ENCODE results near the gene ITPA.

DNA sequence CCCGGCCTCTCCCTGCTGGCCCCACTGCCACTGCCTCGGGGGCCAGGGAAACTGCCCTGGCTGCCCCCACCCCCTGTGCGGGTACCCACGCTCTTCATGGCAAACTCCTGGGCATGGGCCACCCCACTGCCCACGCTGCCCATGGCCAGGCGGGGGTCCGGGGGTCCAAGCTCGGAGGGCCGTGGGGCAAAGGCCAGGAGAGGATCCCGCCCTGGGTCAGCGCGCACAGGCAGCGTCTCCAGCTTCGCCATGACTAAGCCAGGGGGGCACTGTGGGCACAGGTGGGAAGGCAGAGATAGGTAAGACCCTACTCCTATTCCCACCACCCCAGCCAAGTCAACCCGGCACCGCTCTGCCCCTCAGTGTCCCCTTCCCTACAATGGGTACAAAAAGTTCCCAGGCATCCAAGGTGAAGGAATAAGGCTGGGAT lies 42.4 kb upstream of the ITPA start:
- TF ChIP-seq TARDBP (IDR thresholded peaks at IDR 0.05; ENCODE audit: borderline replicate concordance): no peak
- no peak for TF ChIP-seq ZNF274 (IDR thresholded peaks at IDR 0.05; ENCODE audit: insufficient read depth, insufficient read length)
- TF ChIP-seq CEBPB (IDR thresholded peaks at IDR 0.05; ENCODE audit: borderline replicate concordance in 1 of 2, low read depth in 2 of 2, low read length in 2 of 2): no peak
